Natural killer cell treated with Interleukin-12 subunit alpha and Interleukin-12 subunit beta and Interleukin-15 and Interleukin-18, amount 100 ng/mL, for 72 hours (primary cell): ENCODE results near the gene TIMM22. TPM values are rescaled to one million over a fixed set of nuclear protein-coding genes. Genes with fewer than 3 reads are reported as not detected.

Experiments
- ATAC-seq, 2 donors: fragments of 150-1000 bp; cut with Tn5 transposase in 1 of 2; sonication (Bioruptor Pico), chemical (Tn5 transposase) in 1 of 2; 2 replicates each; pipeline ENCODE4 v1.10.0; 2021
- DNase-seq: peaks from one replicate; pipeline ENCODE4 v3.0.0; 2022; ENCODE audit warnings: low spot score
- H3K27ac Mint-ChIP-seq, 2 donors: 1 replicate in 1 of 2; 2 replicates in 1 of 2; pipeline ENCODE4 v1.8.0; 2022; ENCODE audit warnings: mixed read lengths in 2 of 2, mild to moderate bottlenecking in 1 of 2, moderate library complexity in 1 of 2
- H3K27me3 Mint-ChIP-seq, 2 donors: 1 replicate in 1 of 2; 2 replicates in 1 of 2; pipeline ENCODE4 v1.8.0; 2022; ENCODE audit warnings: mixed read lengths in 2 of 2
- H3K36me3 Mint-ChIP-seq: one replicate; pipeline ENCODE4 v1.8.0; 2022; ENCODE audit warnings: mixed read lengths
- H3K4me1 Mint-ChIP-seq, 2 donors: 1 replicate in 1 of 2; 2 replicates in 1 of 2; pipeline ENCODE4 v1.8.0; 2022; ENCODE audit warnings: low read depth in 2 of 2, mixed read lengths in 2 of 2, mild to moderate bottlenecking in 1 of 2
- H3K4me3 Mint-ChIP-seq: one replicate; pipeline ENCODE4 v1.8.0; 2022; ENCODE audit warnings: mixed read lengths
- H3K9me3 Mint-ChIP-seq: 2 replicates; pipeline ENCODE4 v1.8.0; 2022; ENCODE audit warnings: mixed read lengths
- total RNA-seq, 2 donors: library from RNA; stranded (reverse); gene quantifications; one replicate each; pipeline ENCODE4 v1.2.3, GENCODE V29; 2022

Gene TIMM22
- total RNA-seq, 2 donors from 2014 or later: 12.7 to 19.8 TPM

GRCh38 chr17:1010586-1010985, 13.7 kb downstream of the TIMM22 start:
- DNase-seq: no peak
- H3K36me3 Mint-ChIP-seq: no peaks in the 10 kb centered on the region
- H3K9me3 Mint-ChIP-seq: no peaks in the 10 kb centered on the region
- H3K27ac Mint-ChIP-seq: no peak overlapping the region
- H3K4me3 Mint-ChIP-seq: no peak overlapping the region
- ATAC-seq: no peak
- no peaks in the 10 kb centered on the region for H3K27me3 Mint-ChIP-seq
- no peaks in the 10 kb centered on the region for H3K4me1 Mint-ChIP-seq

GRCh38 chr17:1011138-1011537, 14.2 kb downstream of the TIMM22 start:
- no peak for DNase-seq
- H3K27ac Mint-ChIP-seq: no peak overlapping the region
- no peak overlapping the region for H3K4me3 Mint-ChIP-seq
- H3K4me1 Mint-ChIP-seq: no peaks in the 10 kb centered on the region
- no peaks in the 10 kb centered on the region for H3K9me3 Mint-ChIP-seq
- H3K36me3 Mint-ChIP-seq: no peaks in the 10 kb centered on the region
- H3K27me3 Mint-ChIP-seq: no peaks in the 10 kb centered on the region
- ATAC-seq: no peak

DNA sequence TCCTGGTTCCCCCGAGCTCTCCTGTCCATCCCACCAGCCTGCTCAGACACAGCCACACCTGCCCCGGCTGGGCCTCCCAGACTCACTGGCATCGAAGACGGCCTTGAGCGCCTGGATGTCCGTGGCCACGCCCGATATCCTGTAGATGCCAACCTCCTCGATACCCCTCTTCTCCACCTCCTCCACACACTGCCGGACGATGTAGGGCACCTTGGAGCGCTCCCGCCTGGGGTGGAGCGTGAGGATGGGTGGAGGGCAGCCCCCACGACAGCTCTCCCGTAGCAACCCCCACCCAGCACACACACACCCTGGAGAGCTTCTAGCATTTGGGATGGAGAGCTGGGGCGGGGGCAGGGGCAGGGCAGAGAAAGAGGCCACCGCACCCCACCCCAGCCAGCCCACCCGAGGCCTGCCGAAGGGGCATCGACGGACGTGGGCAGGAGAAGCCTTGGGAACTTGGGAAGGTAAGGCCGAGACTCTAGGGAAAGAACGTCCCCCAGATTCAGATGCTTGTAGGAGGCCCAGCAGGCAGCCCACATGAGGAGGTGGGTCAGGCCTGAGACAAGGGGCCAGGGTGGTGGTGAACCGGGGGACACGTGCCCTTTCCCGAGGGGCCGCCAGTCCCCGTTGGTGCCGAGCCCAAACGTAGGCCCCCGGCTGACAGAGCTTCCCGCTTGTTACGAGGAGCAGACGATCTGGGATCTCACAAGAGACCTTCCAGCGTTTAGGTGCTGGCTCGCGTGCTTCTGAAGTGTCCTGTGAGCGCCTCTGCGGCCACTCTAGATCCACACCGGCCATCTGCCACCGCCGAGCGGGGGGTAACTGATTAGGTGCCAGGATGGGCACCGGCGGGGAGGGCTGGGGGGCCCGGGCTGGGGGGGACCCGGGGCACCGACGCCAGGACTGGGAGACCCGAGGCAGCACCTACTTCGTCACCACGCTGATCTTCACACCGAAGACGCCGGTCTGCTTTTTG, 15.1 kb downstream of the TIMM22 start:
- H3K36me3 Mint-ChIP-seq: no peaks in the 10 kb centered on the region
- H3K27me3 Mint-ChIP-seq: no peaks in the 10 kb centered on the region
- DNase-seq (no peak), ATAC-seq (no peak)
- no peaks in the 10 kb centered on the region for H3K4me1 Mint-ChIP-seq
- H3K27ac Mint-ChIP-seq: no peak overlapping the region
- H3K4me3 Mint-ChIP-seq: no peak overlapping the region
- no peaks in the 10 kb centered on the region for H3K9me3 Mint-ChIP-seq

DNA sequence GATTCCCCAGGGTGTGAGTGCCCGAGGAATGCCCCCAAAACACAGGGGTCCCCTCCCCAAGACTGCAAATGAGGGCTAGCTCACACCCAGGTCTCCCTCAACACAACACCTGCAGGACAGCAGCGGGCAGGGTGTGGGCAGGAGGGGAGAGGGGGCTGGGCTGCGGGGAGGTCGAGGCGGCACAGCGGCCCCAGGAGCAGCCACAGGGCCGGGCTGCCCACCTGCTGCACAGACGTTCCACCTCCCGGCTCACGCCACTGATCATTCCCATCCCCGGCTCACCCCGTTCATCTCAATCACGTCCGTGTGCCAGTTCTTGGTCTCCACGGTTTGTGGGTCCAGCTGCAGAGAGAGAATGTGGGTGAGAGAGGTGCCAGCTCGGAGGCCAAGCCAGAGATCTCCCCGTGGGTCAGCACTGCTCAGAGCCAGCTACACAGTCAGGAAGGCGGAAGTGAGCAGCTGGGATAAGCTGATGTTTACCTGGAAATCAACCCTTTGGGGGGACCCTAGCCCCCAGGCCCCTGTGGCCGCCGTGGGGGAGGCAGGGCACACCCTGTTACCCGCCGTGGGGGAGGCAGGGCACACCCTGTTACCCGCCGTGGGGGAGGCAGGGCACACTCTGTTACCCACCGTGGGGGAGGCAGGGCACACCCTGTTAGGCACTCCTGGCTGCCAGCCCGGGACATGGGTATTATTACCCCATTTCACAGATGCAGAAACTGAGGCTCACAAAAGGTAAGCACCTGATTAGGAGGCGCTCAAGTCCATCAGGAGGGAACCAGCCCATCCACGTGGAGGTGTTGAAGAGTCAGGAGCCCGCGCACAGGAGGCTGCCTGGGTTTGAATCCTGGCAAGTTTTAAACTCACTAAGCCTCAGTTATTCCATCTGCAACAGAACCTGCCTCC, 16.1 kb downstream of the TIMM22 start:
- Mint-ChIP-seq H3K9me3 (no peaks in the 10 kb centered on the region), H3K36me3 (no peaks in the 10 kb centered on the region), H3K4me1 (no peaks in the 10 kb centered on the region), H3K27ac (no peak overlapping the region), H3K27me3 (no peaks in the 10 kb centered on the region), H3K4me3 (no peak overlapping the region)
- no peak for DNase-seq
- ATAC-seq: no peak

GRCh38 chr17:1013729-1014090, 16.8 kb downstream of the TIMM22 start:
- no peak overlapping the region for H3K27ac Mint-ChIP-seq
- no peaks in the 10 kb centered on the region for H3K27me3 Mint-ChIP-seq
- ATAC-seq (no peak), DNase-seq (no peak)
- no peaks in the 10 kb centered on the region for H3K9me3 Mint-ChIP-seq
- H3K4me1 Mint-ChIP-seq: no peaks in the 10 kb centered on the region
- H3K4me3 Mint-ChIP-seq: no peak overlapping the region
- H3K36me3 Mint-ChIP-seq: no peaks in the 10 kb centered on the region

DNA sequence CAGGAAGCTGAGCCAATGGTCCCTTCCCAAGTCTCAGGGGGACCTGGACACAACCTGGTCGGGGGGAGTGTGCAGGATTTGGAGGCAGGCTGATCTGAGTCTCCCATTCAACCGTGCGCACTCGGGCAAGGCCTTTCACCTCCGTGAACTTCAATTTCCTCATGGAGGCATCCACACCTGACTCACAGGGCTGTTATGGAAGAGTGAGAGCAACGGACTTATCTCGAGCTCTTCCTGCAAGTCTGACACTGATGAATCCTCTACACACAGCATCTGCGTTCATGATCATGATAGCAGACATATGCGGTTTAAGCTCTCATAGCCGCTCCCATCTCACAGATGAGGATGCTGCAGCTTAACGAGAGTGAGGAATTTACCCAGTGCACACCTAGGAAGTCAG, 21.6 kb downstream of the TIMM22 start:
- no peak overlapping the region for H3K4me3 Mint-ChIP-seq

GRCh38 chr17:1019451-1019850, 22.5 kb downstream of the TIMM22 start:
- ATAC-seq (no peak), DNase-seq (no peak)
- H3K27me3 Mint-ChIP-seq: no peaks in the 10 kb centered on the region
- H3K4me1 Mint-ChIP-seq: peaks cover 0 to 5% of the 10 kb centered on the region in 2 donors
- peak overlapping the region in 1 of 2 donors; percentile 78 for H3K27ac Mint-ChIP-seq
- H3K9me3 Mint-ChIP-seq: no peaks in the 10 kb centered on the region
- no peaks in the 10 kb centered on the region for H3K36me3 Mint-ChIP-seq
- no peak overlapping the region for H3K4me3 Mint-ChIP-seq

More for the DNA sequence above, 21.6 kb downstream of the TIMM22 start:
- no peak overlapping the region for H3K27ac Mint-ChIP-seq
- DNase-seq (no peak), ATAC-seq (no peak)
- H3K4me1 Mint-ChIP-seq: peaks cover 0 to 5% of the 10 kb centered on the region in 2 donors
- H3K9me3 Mint-ChIP-seq: no peaks in the 10 kb centered on the region
- no peaks in the 10 kb centered on the region for H3K36me3 Mint-ChIP-seq
- H3K27me3 Mint-ChIP-seq: no peaks in the 10 kb centered on the region

DNA sequence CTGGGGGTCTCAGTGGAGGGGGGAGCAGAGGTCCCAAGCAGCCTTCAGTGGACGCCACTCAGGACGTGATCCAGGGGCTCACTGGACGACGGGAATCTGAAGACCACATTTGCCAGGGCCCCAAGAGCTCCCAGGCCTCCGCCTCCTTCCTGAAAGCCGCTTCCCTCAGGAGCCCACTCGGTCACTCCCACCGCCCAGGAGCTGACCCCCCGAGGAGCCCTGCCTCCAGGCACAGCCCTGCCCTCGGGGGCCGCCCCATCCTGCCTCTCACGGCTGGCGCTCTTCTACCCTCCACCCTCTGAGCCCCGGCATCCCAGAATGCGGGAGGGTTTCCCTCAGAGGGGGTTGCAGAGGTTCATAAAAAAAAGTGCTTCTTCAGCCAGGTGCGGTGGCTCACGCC, 24.2 kb downstream of the TIMM22 start:
- Mint-ChIP-seq H3K36me3 (no peaks in the 10 kb centered on the region), H3K4me1 (peaks cover 0 to 8% of the 10 kb centered on the region in 2 donors), H3K4me3 (no peak overlapping the region), H3K9me3 (no peaks in the 10 kb centered on the region), H3K27ac (no peak overlapping the region), H3K27me3 (no peaks in the 10 kb centered on the region)
- ATAC-seq: no peak
- no peak for DNase-seq

- H3K4me1 Mint-ChIP-seq: peaks cover 0 to 8% of the 10 kb centered on the region in 2 donors
- no peak overlapping the region for H3K27ac Mint-ChIP-seq
- ATAC-seq (no peak), DNase-seq (no peak)
- no peaks in the 10 kb centered on the region for H3K36me3 Mint-ChIP-seq
- no peaks in the 10 kb centered on the region for H3K9me3 Mint-ChIP-seq
- no peaks in the 10 kb centered on the region for H3K27me3 Mint-ChIP-seq
- no peak overlapping the region for H3K4me3 Mint-ChIP-seq
These were observed 25.5 kb downstream of the TIMM22 start for GRCh38 chr17:1022278-1023024.

DNA sequence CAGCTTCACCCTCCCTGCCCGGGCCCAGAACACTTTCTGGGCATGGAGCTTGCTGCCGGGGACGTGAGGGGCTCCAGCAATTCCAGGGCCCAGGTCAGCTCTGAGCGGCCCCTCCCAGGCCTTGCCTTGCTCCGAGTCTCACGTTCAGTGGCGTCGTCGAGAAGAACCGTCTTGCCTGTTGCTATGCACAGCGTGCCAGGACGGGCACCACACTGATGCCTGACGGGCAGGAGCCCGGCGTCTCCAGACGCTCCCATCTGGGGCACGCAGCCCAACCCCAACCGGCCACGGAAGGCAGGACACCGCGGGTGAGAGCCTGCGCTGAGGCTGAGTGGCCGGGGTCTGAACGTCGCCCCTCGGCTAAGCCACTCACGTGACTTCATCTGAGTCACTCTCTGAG, 27.1 kb downstream of the TIMM22 start:
- Mint-ChIP-seq H3K9me3 (no peaks in the 10 kb centered on the region), H3K27me3 (no peaks in the 10 kb centered on the region), H3K36me3 (no peaks in the 10 kb centered on the region), H3K4me1 (peaks cover 0 to 8% of the 10 kb centered on the region in 2 donors), H3K4me3 (no peak overlapping the region), H3K27ac (no peak overlapping the region)
- ATAC-seq (no peak), DNase-seq (no peak)

GRCh38 chr17:1025733-1026598, 29.0 kb downstream of the TIMM22 start:
- H3K36me3 Mint-ChIP-seq: no peaks in the 10 kb centered on the region
- H3K4me1 Mint-ChIP-seq: peaks cover 0 to 7% of the 10 kb centered on the region in 2 donors
- H3K4me3 Mint-ChIP-seq: no peak overlapping the region
- no peaks in the 10 kb centered on the region for H3K9me3 Mint-ChIP-seq
- H3K27me3 Mint-ChIP-seq: no peaks in the 10 kb centered on the region
- ATAC-seq (no peak), DNase-seq (no peak)
- H3K27ac Mint-ChIP-seq: peak overlapping the region in 1 of 2 donors; percentile 19

- no peak overlapping the region for H3K27ac Mint-ChIP-seq
- ATAC-seq: no peak
- H3K9me3 Mint-ChIP-seq: no peaks in the 10 kb centered on the region
- H3K4me1 Mint-ChIP-seq: peaks cover 0 to 7% of the 10 kb centered on the region in 2 donors
- no peak for DNase-seq
- no peaks in the 10 kb centered on the region for H3K27me3 Mint-ChIP-seq
- no peaks in the 10 kb centered on the region for H3K36me3 Mint-ChIP-seq
- no peak overlapping the region for H3K4me3 Mint-ChIP-seq
These were observed 29.7 kb downstream of the TIMM22 start for GRCh38 chr17:1026599-1026975.

GRCh38 chr17:1027044-1027443, 30.1 kb downstream of the TIMM22 start:
- Mint-ChIP-seq H3K27ac (no peak overlapping the region), H3K9me3 (no peaks in the 10 kb centered on the region), H3K4me3 (no peak overlapping the region), H3K36me3 (no peaks in the 10 kb centered on the region), H3K4me1 (peaks cover 0 to 7% of the 10 kb centered on the region in 2 donors), H3K27me3 (no peaks in the 10 kb centered on the region)
- DNase-seq (no peak), ATAC-seq (no peak)
